NOMO-1 treated with DMSO at 0.1 percent for 48 hours (cell line): ENCODE data around the gene MRPL41.
"Not testable (repeated sequence)": the region's sequence is repeated elsewhere in the genome, so short reads cannot be mapped to it uniquely, and the experiment has no call there.

Source experiments
- DNase-seq: peaks from one replicate; lab custom pipeline; 2025; ENCODE audit not compliant: unreplicated experiment; lab: John Stamatoyannopoulos, UW

MRPL41 gene

DNA sequence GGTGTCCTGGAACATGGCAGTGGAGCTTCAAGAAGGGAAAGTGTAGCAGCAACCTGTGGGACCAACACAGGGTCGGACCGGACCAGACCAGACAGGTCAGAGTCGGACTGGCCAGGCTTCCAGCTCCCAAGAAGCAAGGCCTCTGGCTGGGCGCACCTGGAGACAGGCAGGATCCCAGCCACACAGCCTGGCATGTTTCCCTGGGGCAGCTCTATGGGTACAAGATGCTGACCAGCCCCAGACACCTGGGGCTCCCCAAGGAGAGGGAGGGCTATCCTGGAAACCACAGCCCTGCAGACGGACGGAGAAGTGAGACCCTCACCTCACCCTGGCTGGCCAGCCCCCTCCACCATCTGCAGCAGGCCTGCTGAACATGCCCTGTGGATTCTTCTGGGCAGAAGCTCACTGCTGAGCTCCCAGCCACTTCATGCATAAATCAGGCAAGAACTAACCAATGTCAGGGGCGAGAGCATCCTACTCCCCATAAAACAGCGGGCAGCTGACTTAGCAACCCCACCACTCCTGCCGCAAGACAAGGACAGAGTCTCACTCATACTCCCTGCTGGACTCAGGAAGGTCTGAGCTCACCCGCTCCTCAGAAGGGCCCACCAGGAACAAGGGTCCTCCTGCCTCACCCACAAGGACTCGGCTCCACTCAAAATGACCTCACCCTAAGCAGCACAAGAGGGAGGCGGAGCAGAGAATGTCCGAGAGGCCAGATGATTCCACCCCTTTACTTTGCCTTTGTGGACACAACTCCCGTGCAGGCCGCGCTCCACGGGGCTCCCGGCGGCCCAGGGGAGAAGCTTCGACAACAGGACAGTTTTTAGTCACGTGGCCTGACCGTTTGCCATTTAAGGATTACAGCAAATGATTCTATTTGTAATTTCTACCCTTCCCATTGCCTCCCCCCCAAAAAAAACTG, 29.9 kb downstream of the MRPL41 start:
- no peak for DNase-seq

DNA sequence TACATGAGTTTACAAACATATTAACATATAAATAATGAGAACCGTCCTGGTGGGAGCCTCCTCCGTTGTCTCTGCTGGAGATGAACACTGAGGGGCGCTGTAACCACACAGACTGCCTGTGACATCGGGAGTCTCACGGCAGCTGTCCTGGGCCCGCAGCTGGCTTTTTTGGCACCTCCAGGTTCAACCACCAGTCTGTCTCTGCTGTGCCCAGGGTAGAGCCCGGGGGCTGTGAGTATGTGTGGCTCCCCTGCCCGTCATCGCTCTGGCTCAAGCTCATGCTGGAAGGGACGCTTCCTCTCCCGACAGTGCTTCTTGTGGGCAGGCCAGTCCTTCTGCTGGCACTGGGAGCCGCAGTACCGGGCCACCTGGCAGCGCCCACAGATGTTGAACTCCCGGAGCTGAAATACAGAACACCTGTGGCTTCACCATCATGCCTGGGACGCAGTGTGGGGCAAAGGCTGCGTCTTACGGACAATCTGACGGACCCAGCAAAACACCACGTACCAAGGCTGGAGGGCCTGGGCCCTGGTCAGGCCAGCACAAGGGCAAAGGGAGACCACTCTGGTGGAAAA, 30.7 kb downstream of the MRPL41 start:
- peak; percentile 44 for DNase-seq

DNA sequence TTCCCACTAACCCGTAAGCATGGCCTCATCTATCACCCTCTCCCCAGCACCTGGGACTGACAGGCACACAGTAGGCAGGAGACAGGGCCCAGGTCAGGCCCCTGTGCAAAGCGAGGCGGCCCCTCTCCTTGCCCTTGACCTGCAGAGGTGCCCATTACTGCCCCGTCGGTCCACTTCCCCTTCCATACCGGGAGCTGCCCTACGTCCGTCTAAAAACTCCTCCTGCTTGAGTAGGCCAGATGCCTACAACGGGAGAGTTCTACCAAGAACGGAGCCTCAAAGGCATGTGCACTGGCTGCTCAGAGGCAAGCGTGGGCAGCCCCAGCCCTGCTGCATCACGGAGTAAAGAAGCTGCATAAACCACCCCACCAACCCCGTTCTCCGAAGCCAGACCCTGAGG, 31.7 kb downstream of the MRPL41 start:
- no peak for DNase-seq

DNA sequence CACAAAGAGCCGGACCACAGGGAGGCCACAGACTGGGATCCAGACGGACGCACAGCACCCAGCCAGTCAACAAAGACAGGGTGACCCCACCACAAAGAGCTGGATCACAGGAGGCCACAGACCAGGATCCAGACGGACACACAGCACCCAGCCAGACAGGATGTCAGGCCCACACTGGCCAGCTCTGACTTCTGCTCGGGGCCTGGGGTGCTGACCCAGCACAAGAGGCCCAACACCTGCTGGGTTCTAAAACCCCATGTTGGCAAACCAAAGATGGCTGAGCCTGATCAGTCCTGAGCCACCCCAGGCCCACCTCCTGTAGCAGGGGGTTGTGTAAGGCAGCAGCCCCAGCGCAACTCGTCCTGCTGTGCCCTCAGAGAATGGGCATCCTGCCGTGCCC, 32.3 kb downstream of the MRPL41 start:
- no peak for DNase-seq

DNA sequence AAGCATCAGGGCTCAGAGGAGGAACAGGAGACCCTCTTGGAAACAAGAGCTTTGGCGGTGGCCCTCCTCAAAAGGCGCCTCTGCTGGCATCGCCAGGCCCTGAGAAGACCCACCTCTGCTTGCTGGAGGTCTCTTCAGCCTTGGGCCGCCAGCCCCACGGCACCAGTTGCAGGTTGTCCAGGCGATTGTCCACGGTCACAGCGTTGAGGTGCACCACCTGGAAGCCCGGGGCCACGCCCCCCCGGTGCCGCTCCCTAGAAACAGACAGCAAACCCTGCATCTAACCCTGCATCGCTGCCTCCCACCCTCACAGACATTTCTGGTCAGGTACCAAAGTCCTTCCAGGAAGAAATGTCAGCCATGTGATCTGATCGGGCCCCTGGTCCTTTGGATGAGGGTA, 35.2 kb downstream of the MRPL41 start:
- no peak for DNase-seq

DNA sequence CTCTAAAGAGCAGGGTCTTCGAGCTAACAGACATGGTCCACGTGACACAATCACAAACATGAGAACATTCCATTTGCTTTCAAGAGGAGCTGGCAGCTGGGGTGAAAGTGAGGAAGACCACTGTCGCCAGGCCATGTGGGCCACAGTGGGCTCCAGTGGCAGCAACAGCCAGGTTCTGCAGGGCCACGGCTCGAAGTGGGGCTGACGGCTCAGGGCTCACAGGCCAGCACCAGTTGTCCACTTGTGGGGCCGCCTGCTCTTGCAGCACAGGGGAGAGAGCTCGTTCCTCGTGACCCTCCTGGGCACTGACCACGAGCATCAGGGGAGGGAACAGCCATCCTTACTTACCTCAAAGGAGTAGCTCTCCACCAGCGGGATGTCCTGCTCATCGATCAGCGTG, 36.6 kb downstream of the MRPL41 start:
- no peak for DNase-seq

DNA sequence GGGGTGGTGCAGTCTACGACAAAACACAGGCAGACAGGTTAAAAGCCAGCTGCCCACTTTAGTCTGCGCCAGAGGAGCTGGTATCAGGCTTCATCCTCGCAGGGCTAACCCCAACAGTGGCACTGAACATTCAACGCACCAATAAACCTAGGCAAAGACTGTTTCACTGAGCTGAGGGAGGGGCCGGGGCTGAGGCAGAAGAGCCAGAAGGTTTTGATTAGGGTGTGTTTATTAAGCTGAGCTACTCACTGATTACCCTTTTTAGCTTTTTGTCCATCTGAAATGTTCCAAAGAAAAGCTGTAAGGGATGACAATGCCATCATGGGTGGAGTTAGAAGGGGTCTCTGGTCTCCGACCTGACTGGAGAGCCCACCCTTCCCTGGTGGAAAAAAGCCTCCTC, 37.2 kb downstream of the MRPL41 start:
- DNase-seq: no peak

DNA sequence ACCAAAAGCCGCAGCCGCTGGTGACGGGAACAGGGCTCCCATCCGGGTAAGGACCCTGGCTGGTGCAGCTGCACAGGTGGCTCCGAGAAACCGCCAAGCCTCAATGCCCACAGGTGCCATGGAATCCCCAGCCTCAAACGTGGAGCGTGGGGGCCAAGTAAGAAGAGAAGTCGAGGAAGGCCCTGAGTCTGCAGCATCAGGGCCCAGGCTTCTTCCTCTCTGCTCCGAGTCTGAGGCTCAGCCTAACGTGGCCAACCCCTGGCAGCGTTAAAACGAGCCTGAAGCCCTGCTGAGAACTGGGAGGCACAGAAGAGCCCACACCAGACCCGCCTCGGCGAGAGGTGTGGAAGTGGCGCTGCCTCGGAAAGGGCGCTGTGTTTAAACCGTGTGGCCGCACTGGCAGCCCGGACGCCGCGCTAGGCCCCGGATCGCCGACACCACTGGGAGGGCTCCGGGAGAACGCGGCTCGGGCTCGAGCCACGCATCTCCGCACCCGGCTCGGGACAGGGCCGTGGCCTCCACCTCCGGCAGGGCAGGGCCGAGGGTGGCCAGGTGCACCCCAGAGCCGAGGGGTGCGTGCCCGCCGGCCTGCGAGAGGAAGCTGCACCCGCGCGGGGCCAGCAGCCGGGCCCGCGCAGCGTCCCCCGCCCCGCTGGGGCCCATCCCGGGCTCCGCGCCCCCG, 37.9 kb downstream of the MRPL41 start:
- DNase-seq: peak; percentile 16

DNA sequence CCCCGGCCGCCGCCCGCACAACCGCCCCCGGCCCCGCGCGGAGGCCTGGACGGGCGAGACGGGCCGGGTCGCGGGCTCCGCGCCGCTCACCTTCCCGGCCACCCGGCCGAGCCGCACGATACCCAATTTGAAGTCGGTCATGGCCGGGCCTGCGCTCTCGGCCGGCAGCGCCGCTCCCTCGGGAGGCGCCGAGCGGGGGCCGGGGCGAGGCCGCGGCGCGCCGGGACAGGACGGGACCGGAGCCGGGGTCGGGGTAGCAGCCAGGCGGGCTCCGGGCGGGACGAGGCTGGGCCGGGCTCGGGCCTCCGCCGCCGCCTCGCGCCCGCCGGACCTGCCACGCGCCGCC, 38.4 kb downstream of the MRPL41 start:
- DNase-seq: no peak

DNA sequence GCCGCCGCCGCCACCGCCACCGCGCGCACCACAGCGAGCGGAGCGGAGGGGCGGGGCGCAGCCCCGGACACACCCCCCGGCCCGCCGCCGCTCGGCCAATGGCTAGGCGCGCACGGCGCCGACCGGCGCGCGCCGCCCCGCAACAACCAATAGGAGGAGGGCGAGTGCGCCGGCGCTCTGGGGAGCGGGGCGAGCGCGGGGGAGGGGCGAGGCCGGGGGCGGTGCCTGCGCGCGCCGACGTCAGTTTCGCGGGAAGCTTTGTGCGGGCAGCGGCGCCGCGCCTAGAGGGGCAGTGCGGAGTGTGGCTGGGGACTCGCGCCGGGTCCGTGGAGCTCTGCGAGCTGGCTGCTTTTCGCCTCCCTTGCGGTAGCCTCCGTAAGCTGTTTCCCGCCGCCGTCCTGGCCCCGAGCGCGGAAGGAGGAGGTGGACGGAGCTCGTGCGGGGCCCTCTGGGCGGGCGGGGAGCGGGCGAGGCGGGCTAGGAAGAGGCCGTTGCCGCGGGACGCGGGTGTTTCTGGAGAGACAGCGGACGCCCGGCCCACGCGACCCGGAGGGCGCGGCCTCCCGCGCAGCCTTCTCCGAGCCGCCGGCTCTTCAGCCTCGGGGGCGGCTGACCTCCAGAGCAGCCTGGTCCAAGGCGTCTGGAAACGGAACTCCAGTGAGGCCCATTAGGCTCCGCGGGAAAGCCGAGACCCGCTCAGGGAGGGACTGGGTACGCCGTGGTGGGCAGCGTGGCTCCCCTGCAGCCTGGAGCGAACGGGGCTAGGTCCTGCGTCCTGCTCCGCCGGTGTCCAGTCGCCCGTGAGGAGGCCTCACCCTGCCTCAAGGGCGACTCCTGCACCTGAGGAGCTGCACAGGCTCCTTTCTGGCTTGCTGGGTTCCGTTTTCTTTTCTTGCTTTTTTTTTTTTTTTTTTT, 39.0 kb downstream of the MRPL41 start, which contains the start of gene ZMYND19:
ZMYND19 (minus strand) TSS at position 44 of the 915 bp plus-strand sequence. CDS start 249 bp downstream, outside the sequence.
- peak; percentile 89 for DNase-seq

DNA sequence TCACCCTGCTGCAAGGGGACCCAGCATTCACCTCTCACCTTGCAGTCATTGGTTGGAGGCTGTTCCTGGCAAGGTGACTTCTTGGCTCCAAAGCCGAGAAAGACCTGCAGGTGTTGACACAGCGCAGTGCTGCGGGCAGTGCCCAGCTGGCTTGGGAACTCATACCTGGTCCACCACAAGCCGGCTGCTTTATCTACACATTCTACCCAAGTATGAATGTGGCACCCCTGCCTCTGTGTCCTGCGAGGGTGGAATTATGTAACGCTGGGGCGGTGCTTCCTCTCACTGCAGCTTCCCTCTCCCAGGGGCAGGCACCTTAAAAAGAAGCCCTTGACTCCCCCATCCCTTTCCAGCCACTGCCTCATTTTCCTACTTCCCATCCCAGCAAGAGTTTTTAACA, 41.1 kb downstream of the MRPL41 start:
- peak; percentile 43 for DNase-seq

DNA sequence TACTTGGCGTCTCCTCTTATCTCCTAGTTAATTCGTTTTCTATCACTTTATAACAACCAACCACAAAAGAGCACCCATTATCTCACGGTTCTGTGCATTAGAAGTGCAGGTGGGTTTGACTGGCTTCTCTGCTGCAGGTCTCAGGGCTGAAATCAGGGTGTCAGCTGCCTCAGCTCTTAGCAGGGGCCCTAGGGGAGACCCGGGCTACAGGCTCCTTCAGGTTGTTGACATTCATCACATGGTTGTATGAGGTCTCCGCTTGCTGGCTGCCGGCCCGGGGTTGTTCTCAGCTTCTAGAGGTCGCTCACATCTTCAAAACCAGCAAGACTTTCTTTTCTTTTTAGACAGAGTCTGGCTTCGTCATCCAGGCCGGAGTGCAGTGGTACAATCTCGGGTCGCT, 41.5 kb downstream of the MRPL41 start:
- DNase-seq: no peak

DNA sequence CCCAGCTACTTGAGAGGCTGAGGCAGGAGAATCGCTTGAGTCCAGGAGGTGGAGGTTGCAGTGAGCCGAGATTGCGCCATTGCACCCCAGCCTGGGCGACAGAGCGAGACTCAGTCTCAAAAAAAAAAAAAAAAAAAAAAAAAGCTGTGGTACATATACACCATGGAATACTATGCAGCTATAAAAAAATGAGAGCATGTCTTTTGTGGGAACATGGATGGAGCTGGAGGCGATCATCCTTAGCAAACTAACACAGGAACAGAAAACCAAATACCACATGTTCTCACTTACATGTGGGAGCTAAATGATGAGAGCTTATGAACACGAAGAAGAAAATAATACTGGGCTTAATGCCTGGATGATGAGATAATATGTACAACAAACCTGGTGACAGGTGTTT, 44.9 kb downstream of the MRPL41 start:
- not testable (repeated sequence) for DNase-seq

DNA sequence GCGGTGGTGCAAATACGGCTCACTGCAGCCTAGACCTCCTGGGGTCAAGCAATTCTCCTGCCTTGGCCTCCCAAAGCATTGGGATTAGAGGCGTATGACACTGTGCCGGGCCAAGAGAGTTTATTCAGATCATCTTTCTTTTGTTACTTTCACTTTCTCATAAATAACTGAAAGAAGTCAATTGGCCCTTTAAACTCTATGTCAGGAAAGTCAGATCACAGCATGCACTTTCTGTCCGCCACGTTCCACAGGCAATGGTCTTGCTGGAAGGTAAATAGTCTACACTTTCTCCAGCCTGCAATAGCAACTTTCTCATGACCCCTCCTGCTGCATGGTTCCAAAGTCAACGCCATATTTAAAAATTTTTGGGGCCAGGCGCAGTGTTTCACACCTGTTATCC, 47.3 kb downstream of the MRPL41 start:
- DNase-seq: no peak
